ENCODE data around the gene SEMA4A. TPM values are rescaled to one million over a fixed set of nuclear protein-coding genes. Genes with fewer than 3 reads are reported as not detected.

Gene SEMA4A
- total and polyA plus RNA-seq, 9 of the 15 experiments (the other 6 are each of a cell fraction or from before 2014, with no cell fraction given) = 0.04 to 1.7 (median 0.45) TPM

GRCh38 chr1:156122519-156123355 lies 30.6 kb upstream of the SEMA4A start (continued):
- TF ChIP-seq GATAD2B (IDR thresholded peaks at IDR 0.05; ENCODE audit: borderline replicate concordance) (peak; percentile 56; the same call in 1 of the 2 replicates), NR2C1 (IDR thresholded peaks at IDR 0.05) (no peak), NR2C1 (tag; IDR thresholded peaks at IDR 0.05) (0 out of 2 replicates have a peak, but pooled peaks have one; percentile 47), CHD2 (IDR thresholded peaks at IDR 0.05; ENCODE audit: low read depth, low read length) (no peak), PHTF2 (CRISPR knock-in tag; IDR thresholded peaks at IDR 0.05) (no peak), ZNF224 (CRISPR knock-in tag; IDR thresholded peaks at IDR 0.05) (no peak), ZBTB8A (IDR thresholded peaks at IDR 0.05; ENCODE audit: partially characterized antibody) (no peak), ZFP1 (CRISPR knock-in tag; IDR thresholded peaks at IDR 0.05) (no peak), CEBPB (tag; IDR thresholded peaks at IDR 0.05) (no peak), ZKSCAN3 (CRISPR knock-in tag; IDR thresholded peaks at IDR 0.05) (no peak), MAFK (IDR thresholded peaks at IDR 0.05; ENCODE audit: low read length) (peak; percentile 84), LARP7 (IDR thresholded peaks at IDR 0.05) (no peak), CCNT2 (IDR thresholded peaks at IDR 0.05; ENCODE audit: borderline replicate concordance, extremely low read depth, insufficient read length, low read depth, low read length) (no peak), ZC3H4 (CRISPR knock-in tag; IDR thresholded peaks at IDR 0.05; ENCODE audit: borderline replicate concordance) (no peak), ZNF143 (CRISPR knock-in tag; IDR thresholded peaks at IDR 0.05) (no peak), NFATC3 (IDR thresholded peaks at IDR 0.05) (no peak), GATAD2A (IDR thresholded peaks at IDR 0.05) (no peak), HDAC8 (tag; IDR thresholded peaks at IDR 0.05) (no peak), CBX2 (IDR thresholded peaks at IDR 0.05; ENCODE audit: insufficient read depth, low read length, poor library complexity, severe bottlenecking) (no peak), CTBP1 (IDR thresholded peaks at IDR 0.05; ENCODE audit: borderline replicate concordance) (no peak), POLR2B (IDR thresholded peaks at IDR 0.05; ENCODE audit: low read depth, partially characterized antibody) (no peak), TSHZ1 (CRISPR knock-in tag; IDR thresholded peaks at IDR 0.05) (no peak), TAF7 (tag; IDR thresholded peaks at IDR 0.05) (no peak), NR3C1 (CRISPR knock-in tag; IDR thresholded peaks at IDR 0.05) (no peak), ZNF354B (CRISPR knock-in tag; IDR thresholded peaks at IDR 0.05) (no peak), MLX (CRISPR knock-in tag; conservative IDR thresholded peaks at IDR 0.05) (no peak)
- TF ChIP-seq, protein P1, sequence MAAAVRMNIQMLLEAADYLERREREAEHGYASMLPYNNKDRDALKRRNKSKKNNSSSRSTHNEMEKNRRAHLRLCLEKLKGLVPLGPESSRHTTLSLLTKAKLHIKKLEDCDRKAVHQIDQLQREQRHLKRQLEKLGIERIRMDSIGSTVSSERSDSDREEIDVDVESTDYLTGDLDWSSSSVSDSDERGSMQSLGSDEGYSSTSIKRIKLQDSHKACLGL (CRISPR knock-in tag; IDR thresholded peaks at IDR 0.05; ENCODE audit: borderline replicate concordance, poor library complexity, severe bottlenecking) = no peak
